Gastroesophageal sphincter (tissue), 4 donors: Measurements from ENCODE around the gene TXNL4A. TPM values are rescaled to one million over a fixed set of nuclear protein-coding genes. Genes with fewer than 3 reads are reported as not detected.

Experiments
- ATAC-seq: fragments of 150-250 bp; one replicate; pipeline ENCODE4 v1.9.1; 2016; ENCODE audit warnings: mild to moderate bottlenecking, moderate library complexity
- H3K27ac ChIP-seq, 4 donors: fragments of 200-600 bp; sonication (generic) in 3 of 4; 1 replicate in 3 of 4; 2 replicates in 1 of 4; pipeline ENCODE4 v1.5.1; 2016 to 2019
- H3K27me3 ChIP-seq: fragments of 200-600 bp; sonication (generic); one replicate; pipeline ENCODE4 v1.5.1; 2019
- H3K36me3 ChIP-seq, 2 donors: fragments of 200-600 bp; sonication (generic); one replicate each; pipeline ENCODE4 v1.5.1; 2019; ENCODE audit warnings: control low read depth in 1 of 2
- H3K4me1 ChIP-seq, 3 donors: fragments of 200-600 bp; sonication (generic); 1 replicate in 2 of 3; 2 replicates in 1 of 3; pipeline ENCODE4 v1.5.1; 2016 to 2019; ENCODE audit warnings: control low read depth in 2 of 3
- H3K4me3 ChIP-seq, 2 donors: fragments of 200-600 bp; sonication (generic); one replicate each; pipeline ENCODE4 v1.5.1; 2019; ENCODE audit warnings: mild to moderate bottlenecking in 1 of 2, moderate library complexity in 1 of 2
- H3K9me3 ChIP-seq, 3 donors: fragments of 200-600 bp; sonication (generic); one replicate each; pipeline ENCODE4 v1.5.1; 2017 to 2019; ENCODE audit warnings: control low read depth in 2 of 3
- CTCF ChIP-seq, 4 experiments: fragments of 200-600 bp in 2 of 4; fragments of 450-650 bp in 2 of 4; sonication (generic) in 1 of 4; IDR thresholded peaks; one replicate each; pipeline ENCODE4 v1.5.1; 2017 to 2019; ENCODE audit warnings: antibody characterized with exemption in 4 of 4, mild to moderate bottlenecking in 2 of 4, moderate library complexity in 2 of 4
- EP300 ChIP-seq: sonication (generic); formaldehyde crosslinking; IDR thresholded peaks from one replicate; pipeline ENCODE4 v1.6.1; 2017; ENCODE audit warnings: antibody characterized with exemption, mild to moderate bottlenecking
- POLR2A ChIP-seq, 2 donors: fragments of 450-650 bp; IDR thresholded peaks; one replicate each; pipeline ENCODE4 v1.6.1; 2017; ENCODE audit warnings: antibody characterized with exemption in 2 of 2, mild to moderate bottlenecking in 2 of 2, moderate library complexity in 1 of 2
- POLR2AphosphoS5 ChIP-seq: sonication (generic); formaldehyde crosslinking; IDR thresholded peaks from one replicate; pipeline ENCODE4 v1.6.1; 2017; ENCODE audit warnings: antibody characterized with exemption
- WGBS, 2 donors: methylation state at CpG; one replicate each; pipeline ENCODE4 v1.1.5; 2018; ENCODE audit warnings: low coverage in 1 of 2; 5-methylcytosine and 5-hydroxymethylcytosine counted together
- total RNA-seq, 4 donors: library from RNA; depleted of rRNA; stranded (reverse); fragments of >200 nt; gene quantifications; one replicate each; pipeline ENCODE4 v1.1.0, GENCODE V29; 2016

The TXNL4A gene
- total RNA-seq, 4 donors from 2014 or later, result 20.4 to 55.3 (median 39.6) TPM

GRCh38 chr18:79972720-79973119 is 15.6 kb downstream of the TXNL4A start:
- Histone ChIP-seq H3K4me3 (no peak overlapping the region), H3K36me3 (peaks cover 0 to 70% of the 10 kb centered on the region in 2 donors), H3K9me3 (no peaks in the 10 kb centered on the region), H3K27me3 (no peaks in the 10 kb centered on the region), H3K4me1 (peaks cover 0 to 6% (median 0%) of the 10 kb centered on the region in 3 donors), H3K27ac (no peak overlapping the region)
- WGBS, 2 donors, result 86 to 92% methylated on average over 1 to 2 of the region's 3 CpGs
- ATAC-seq, result no peak
- no peak for TF ChIP-seq EP300
- TF ChIP-seq CTCF (IDR thresholded peaks at IDR 0.05), result no peak
- TF ChIP-seq POLR2AphosphoS5, result no peak
- TF ChIP-seq POLR2A (IDR thresholded peaks at IDR 0.05), result no peak

- ATAC-seq, result no peak
- Histone ChIP-seq H3K4me3 (no peak overlapping the region), H3K27ac (no peak overlapping the region), H3K4me1 (peaks cover 0 to 6% (median 0%) of the 10 kb centered on the region in 3 donors), H3K27me3 (no peaks in the 10 kb centered on the region), H3K9me3 (no peaks in the 10 kb centered on the region), H3K36me3 (peaks cover 0 to 75% of the 10 kb centered on the region in 2 donors)
- TF ChIP-seq POLR2A (IDR thresholded peaks at IDR 0.05) (no peak), EP300 (no peak), POLR2AphosphoS5 (no peak)
- WGBS, 2 donors, result 58 to 78% methylated on average over 2 to 6 of the region's 9 CpGs
Measured at GRCh38 chr18:79971986-79972385, 16.4 kb downstream of the TXNL4A start.

GRCh38 chr18:79971211-79971952 is 17.0 kb downstream of the TXNL4A start:
- 90% methylated on average over 8 to 14 of the region's 17 CpGs for WGBS, 2 donors
- peaks cover 0 to 73% of the 10 kb centered on the region in 2 donors for H3K36me3 ChIP-seq
- ATAC-seq, result no peak

GRCh38 chr18:79970419-79971133 is 17.8 kb downstream of the TXNL4A start:
- H3K4me3 ChIP-seq, result no peak overlapping the region
- WGBS, 2 donors, result 88 to 89% methylated on average over 10 to 11 of the region's 12 CpGs
- no peak for TF ChIP-seq POLR2A (IDR thresholded peaks at IDR 0.05)
- TF ChIP-seq EP300, result no peak
- TF ChIP-seq POLR2AphosphoS5, result no peak
- TF ChIP-seq CTCF (IDR thresholded peaks at IDR 0.05), result no peak
- H3K36me3 ChIP-seq, result peaks cover 0 to 65% of the 10 kb centered on the region in 2 donors
- H3K9me3 ChIP-seq, result no peaks in the 10 kb centered on the region
- no peak overlapping the region for H3K27ac ChIP-seq
- peaks cover 0 to 9% (median 0%) of the 10 kb centered on the region in 3 donors for H3K4me1 ChIP-seq
- no peak for ATAC-seq
- H3K27me3 ChIP-seq, result no peaks in the 10 kb centered on the region

More at GRCh38 chr18:79971211-79971952, 17.0 kb downstream of the TXNL4A start:
- no peaks in the 10 kb centered on the region for H3K27me3 ChIP-seq
- TF ChIP-seq POLR2AphosphoS5, result no peak
- no peak for TF ChIP-seq EP300
- TF ChIP-seq POLR2A (IDR thresholded peaks at IDR 0.05), result no peak
- no peak for TF ChIP-seq CTCF (IDR thresholded peaks at IDR 0.05)
- peaks cover 0 to 6% (median 0%) of the 10 kb centered on the region in 3 donors for H3K4me1 ChIP-seq
- H3K4me3 ChIP-seq, result no peak overlapping the region
- H3K9me3 ChIP-seq, result no peaks in the 10 kb centered on the region
- no peak overlapping the region for H3K27ac ChIP-seq

GRCh38 chr18:79965119-79965902 is 23.1 kb downstream of the TXNL4A start:
- WGBS, 2 donors, result 25 to 42% methylated on average over 6 to 15 of the region's 24 CpGs
- Histone ChIP-seq H3K27ac (peak overlapping the region in 3 of 4 donors; percentile 70 to 79 (median 72)), H3K4me3 (peak overlapping the region; percentile 70 to 75), H3K9me3 (no peaks in the 10 kb centered on the region), H3K4me1 (peaks cover 0 to 28% (median 0%) of the 10 kb centered on the region in 3 donors), H3K36me3 (peaks cover 0 to 14% of the 10 kb centered on the region in 2 donors), H3K27me3 (peaks cover 20% of the 10 kb centered on the region)
- peak; percentile 54 for ATAC-seq
- TF ChIP-seq POLR2A (IDR thresholded peaks at IDR 0.05) (no peak), POLR2AphosphoS5 (peak; percentile 6)
